ENCODE data around the gene ZNF281. TPM values are rescaled to one million over a fixed set of nuclear protein-coding genes. Genes with fewer than 3 reads are reported as not detected.
A peak's percentile ranks its signal among the peaks of the same experiment; 100 is the strongest.
"Not testable (repeated sequence)": the region's sequence is repeated elsewhere in the genome, so short reads cannot be mapped to it uniquely, and the experiment has no call there.

Gene ZNF281
- total RNA-seq, 1 donor from 2014 or later: 25.3 TPM

DNA sequence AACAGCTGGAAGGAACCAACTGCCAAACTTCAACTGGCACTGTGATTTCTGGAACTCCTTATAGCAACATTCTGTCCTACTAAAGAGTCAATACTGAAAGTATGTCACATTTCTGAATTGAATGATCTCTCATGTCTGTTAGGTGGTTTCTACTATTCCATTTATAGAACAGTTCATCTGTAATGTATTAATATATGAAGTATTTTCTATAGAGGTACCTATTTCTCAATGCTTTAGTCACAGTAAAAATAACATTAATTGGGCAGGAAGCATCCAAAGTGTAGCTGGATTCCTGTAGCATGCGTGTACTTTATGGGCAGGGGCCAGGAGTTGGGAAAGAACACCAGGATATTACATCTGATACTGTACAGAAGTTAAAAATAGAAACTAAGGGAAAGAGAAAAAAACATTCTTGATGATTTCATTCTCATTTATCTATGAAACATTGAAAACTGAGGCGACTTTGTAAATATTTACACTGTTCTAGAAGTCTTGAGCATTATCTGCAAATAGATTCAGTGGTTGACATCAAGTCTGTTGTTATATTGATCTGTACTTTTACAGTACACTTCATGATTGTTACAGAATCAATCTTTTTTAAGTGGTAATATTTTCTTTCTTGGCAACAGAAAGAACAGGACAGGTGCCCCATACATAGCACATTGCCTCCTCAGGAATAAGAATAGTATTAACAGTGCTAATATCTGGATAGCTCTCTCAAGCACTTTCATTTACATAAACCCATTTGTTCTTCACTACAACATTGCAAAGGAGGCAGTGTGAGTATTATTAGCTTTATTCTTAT is 6.2 kb upstream of the ZNF281 start:
- DNase-seq (ENCODE audit: low read depth): peak; percentile 85
- H3K4me3 ChIP-seq (ENCODE audit: low read depth, low read length): no peak overlapping the region

DNA sequence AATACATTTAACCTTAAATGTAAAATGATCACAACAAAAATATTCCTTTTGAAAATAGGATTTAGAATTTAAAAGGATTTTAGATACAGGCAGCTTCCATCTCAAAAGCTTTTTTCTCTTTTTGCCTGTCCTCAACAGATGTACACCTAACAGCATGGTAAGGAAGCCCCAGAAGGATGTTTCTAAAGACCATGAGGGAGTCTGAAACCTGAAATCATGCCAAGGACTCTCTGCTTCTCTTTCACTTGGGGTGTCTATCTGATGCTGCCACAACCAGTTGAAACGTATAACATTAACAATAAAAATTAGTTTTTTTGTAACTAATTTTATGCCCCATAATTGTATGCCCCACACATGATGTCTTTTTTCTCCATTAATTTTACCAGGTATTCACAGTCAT is 5.4 kb upstream of the ZNF281 start:
- TF ChIP-seq, protein P1, sequence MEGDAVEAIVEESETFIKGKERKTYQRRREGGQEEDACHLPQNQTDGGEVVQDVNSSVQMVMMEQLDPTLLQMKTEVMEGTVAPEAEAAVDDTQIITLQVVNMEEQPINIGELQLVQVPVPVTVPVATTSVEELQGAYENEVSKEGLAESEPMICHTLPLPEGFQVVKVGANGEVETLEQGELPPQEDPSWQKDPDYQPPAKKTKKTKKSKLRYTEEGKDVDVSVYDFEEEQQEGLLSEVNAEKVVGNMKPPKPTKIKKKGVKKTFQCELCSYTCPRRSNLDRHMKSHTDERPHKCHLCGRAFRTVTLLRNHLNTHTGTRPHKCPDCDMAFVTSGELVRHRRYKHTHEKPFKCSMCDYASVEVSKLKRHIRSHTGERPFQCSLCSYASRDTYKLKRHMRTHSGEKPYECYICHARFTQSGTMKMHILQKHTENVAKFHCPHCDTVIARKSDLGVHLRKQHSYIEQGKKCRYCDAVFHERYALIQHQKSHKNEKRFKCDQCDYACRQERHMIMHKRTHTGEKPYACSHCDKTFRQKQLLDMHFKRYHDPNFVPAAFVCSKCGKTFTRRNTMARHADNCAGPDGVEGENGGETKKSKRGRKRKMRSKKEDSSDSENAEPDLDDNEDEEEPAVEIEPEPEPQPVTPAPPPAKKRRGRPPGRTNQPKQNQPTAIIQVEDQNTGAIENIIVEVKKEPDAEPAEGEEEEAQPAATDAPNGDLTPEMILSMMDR (IDR thresholded peaks at IDR 0.05; ENCODE audit: insufficient read depth, low read length, poor library complexity, severe bottlenecking): no peak
- H3K4me3 ChIP-seq (ENCODE audit: low read depth, low read length): no peak overlapping the region
- H3K36me3 ChIP-seq (ENCODE audit: control insufficient read depth, insufficient read depth, low read length): no peaks in the 10 kb centered on the region
- no peak for DNase-seq (ENCODE audit: low read depth)
- no peaks in the 10 kb centered on the region for H3K27me3 ChIP-seq (ENCODE audit: control insufficient read depth, insufficient read depth, low read length)

More for the DNA sequence above, 6.2 kb upstream of the ZNF281 start:
- Histone ChIP-seq H3K36me3 (ENCODE audit: control insufficient read depth, insufficient read depth, low read length) (no peaks in the 10 kb centered on the region), H3K27me3 (ENCODE audit: control insufficient read depth, insufficient read depth, low read length) (no peaks in the 10 kb centered on the region)
- TF ChIP-seq, protein P1 (IDR thresholded peaks at IDR 0.05; ENCODE audit: insufficient read depth, low read length, poor library complexity, severe bottlenecking): no peak

DNA sequence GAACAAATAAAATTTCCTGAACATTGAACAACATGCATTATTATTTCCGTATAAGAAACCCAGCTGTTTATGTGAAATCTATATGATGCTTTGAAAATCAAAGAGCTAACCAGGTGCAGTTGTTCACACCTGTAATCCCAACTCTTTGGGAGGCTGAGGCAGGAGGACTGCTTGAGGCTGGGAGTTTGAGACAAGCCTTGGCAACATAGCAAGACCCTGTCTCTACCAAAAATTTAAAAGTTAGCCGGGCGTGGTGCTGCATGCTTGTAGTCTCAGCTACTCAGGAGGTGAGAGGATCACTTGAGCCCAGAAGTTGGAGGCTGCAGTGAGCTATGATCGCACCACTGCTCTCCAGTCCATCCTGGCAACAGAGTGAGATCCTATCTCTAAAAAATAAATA is 4.8 kb upstream of the ZNF281 start:
- no peak for DNase-seq (ENCODE audit: low read depth)
- Histone ChIP-seq H3K4me3 (ENCODE audit: low read depth, low read length) (no peak overlapping the region), H3K36me3 (ENCODE audit: control insufficient read depth, insufficient read depth, low read length) (no peaks in the 10 kb centered on the region), H3K27me3 (ENCODE audit: control insufficient read depth, insufficient read depth, low read length) (no peaks in the 10 kb centered on the region)
- TF ChIP-seq, protein P1 (IDR thresholded peaks at IDR 0.05; ENCODE audit: insufficient read depth, low read length, poor library complexity, severe bottlenecking): no peak

DNA sequence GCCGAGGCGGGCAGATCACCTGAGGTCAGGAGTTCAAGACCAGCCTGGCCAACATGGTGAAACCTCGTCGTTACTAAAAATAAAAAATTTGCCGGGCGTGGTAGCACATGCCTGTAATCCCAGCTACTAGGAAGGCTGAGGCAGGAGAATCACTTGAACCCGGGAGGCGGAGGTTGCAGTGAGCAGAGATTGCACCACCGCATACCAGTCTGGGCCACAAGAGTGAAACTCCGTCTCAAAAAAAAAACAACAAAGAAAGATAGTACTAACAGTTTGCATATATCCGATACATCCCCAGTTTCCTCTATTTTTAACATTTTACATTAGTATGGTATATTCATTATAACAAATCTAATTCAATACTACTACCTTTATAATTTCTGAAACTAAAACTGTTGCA is 3.9 kb upstream of the ZNF281 start:
- H3K27me3 ChIP-seq (ENCODE audit: control insufficient read depth, insufficient read depth, low read length); H3K4me3 ChIP-seq (ENCODE audit: low read depth, low read length); H3K36me3 ChIP-seq (ENCODE audit: control insufficient read depth, insufficient read depth, low read length); DNase-seq (ENCODE audit: low read depth): not testable (repeated sequence)

DNA sequence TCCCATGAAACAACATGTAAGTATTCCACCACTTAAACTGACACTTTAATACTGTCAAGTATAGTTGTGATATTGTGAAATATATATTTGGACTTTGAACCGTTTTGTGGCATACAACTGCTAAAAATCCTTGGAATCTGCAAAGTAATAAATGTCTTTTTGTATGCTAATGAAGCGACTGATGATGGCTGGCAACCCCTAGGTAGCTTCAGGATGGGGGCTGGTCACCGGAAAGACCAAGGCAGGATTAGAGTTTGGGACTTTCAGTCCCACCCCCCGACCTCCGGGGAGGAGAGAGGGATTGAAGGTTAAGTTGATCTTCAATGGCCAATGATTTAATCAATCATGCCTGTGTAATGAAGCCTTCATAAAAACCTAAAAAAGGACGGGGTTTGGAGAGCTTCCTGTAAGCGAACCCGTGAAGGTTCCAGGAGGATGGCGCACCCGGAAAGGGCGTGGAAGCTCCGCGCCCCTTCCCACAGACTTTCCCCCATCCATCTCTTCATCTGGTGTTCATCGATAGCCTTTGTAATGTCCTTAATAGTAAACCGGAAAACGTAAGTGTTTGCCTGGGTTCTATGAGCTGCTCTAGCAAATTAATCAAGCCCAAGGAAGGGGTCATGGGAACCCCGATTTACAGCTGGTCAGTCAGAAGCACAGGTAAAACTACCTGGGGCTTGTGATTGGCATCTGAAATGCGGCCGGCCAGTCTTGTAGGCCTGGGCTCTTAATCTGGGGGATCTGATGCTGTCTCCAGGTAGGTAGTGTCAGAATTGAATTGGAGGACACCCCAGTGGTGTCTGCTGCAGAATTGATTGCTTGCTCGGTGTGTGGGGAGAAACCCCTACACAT is 1.8 kb upstream of the ZNF281 start:
- H3K4me3 ChIP-seq (ENCODE audit: low read depth, low read length): no peak overlapping the region
- no peak for DNase-seq (ENCODE audit: low read depth)
- H3K27me3 ChIP-seq (ENCODE audit: control insufficient read depth, insufficient read depth, low read length): no peaks in the 10 kb centered on the region
- TF ChIP-seq, protein P1 (IDR thresholded peaks at IDR 0.05; ENCODE audit: insufficient read depth, low read length, poor library complexity, severe bottlenecking): no peak
- no peaks in the 10 kb centered on the region for H3K36me3 ChIP-seq (ENCODE audit: control insufficient read depth, insufficient read depth, low read length)

DNA sequence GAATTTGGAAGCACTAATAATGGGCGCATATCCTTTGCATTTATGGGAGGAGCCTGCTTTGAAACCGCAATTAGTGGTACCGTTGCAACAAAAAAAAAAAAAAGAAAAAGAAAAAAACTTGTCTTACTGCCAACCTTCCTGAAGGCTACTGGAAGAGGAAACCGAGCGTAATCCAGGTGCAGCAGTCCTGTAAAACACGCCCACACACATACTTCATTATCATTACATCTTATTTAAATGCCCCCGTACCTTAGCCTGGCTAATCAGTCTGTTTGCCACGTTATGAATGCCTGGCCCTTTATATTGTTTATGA is 686 bp upstream of the ZNF281 start:
- Histone ChIP-seq H3K4me3 (ENCODE audit: low read depth, low read length) (peak overlapping the region; percentile 98), H3K36me3 (ENCODE audit: control insufficient read depth, insufficient read depth, low read length) (no peaks in the 10 kb centered on the region), H3K27me3 (ENCODE audit: control insufficient read depth, insufficient read depth, low read length) (no peaks in the 10 kb centered on the region)
- TF ChIP-seq, protein P1 (IDR thresholded peaks at IDR 0.05; ENCODE audit: insufficient read depth, low read length, poor library complexity, severe bottlenecking): no peak
- DNase-seq (ENCODE audit: low read depth): no peak

All from kidney epithelial cell (primary cell).